Suppressor macrophage (primary cell): ENCODE measurements around the gene GRAMD2A.

Source experiments
- DNase-seq, 4 experiments: peaks; one replicate each; pipeline ENCODE4 v3.0.0-alpha.2; 2020 to 2022

GRAMD2A gene

DNA sequence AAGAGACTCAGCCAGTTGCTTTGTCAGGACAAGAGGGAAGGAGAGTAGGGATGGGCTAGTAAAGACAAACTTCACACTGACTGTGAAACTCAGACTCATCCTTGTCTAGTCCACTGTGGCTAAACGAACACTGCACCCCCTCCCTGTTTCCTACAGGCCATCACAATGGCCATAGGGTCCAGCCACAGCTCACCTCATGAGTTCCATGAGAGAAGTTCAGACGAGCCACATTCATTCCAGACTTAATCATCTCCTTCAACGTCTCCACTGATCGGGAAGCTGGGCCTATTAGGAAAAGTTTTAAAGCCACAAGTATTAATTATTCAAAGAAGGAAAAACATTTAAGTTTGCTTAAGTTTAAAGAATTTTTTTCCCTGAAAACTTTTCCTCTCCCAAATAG, 19.6 kb upstream of the GRAMD2A start:
- no peak for DNase-seq

- DNase-seq: no peak
Measured at GRCh38 chr15:72216079-72216478, 18.5 kb upstream of the GRAMD2A start.

GRCh38 chr15:72207558-72208085, 10.0 kb upstream of the GRAMD2A start:
- DNase-seq: no peak

- no peak for DNase-seq
Measured at GRCh38 chr15:72206677-72207000, 9.1 kb upstream of the GRAMD2A start.

DNA sequence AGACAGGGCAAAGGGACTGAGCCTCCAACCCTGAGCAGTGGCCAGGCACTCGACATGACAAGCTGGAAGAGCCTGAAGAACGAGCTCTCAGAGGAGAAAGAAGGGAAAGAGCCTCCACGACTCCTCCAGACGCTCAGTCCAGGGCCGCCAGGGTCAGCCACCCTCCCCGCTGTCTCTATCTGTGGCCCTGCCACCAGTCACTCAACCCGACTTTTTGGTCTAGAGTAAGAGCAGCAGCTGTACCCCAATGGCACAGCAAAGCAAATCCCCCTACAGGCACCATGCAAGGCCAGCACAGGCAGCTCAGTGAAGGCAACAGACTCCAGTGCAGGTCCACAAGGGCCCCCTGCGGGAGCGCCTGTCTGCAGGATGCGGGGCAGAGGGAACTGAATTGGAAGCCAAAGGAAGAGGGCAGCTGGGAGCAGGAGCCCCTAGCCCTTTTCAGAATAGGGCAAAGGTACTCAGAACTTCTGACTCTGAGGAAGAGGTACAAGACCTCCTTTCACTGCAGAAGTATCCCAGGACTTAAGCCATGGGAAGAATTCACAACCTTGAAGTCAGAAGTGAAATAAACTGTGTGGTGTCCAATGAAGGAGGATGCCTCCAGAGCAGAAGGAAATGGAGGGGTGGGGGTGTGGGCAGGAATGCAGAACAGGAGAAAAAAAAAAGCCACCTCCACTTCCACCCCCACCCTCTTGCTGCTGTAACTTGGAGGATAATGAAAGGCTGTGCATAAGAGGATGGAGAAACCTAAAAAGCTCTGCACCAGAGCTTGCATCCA, 8.5 kb upstream of the GRAMD2A start:
- DNase-seq: peak in 1 of 4 experiments; percentile 45

- DNase-seq: no peak
Measured at GRCh38 chr15:72205273-72205672, 7.7 kb upstream of the GRAMD2A start.

DNA sequence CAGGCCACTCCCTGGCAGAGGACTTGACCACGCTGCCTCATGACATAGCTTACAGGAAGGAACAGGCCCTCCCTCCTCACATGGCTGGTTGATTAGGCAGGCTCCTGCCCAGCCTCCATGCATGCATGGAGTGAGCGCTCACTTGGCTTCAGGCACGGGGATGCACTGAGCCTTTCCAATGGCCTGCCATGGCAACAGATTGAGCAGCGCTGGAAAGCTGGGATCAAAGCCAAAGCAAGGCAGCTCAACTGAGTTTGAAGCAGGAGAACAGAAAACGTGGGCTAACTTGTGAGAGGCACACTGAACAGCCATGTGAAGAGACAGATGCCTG, 5.9 kb upstream of the GRAMD2A start:
- DNase-seq: peak in 2 of 4 experiments; percentile 10 to 42

DNA sequence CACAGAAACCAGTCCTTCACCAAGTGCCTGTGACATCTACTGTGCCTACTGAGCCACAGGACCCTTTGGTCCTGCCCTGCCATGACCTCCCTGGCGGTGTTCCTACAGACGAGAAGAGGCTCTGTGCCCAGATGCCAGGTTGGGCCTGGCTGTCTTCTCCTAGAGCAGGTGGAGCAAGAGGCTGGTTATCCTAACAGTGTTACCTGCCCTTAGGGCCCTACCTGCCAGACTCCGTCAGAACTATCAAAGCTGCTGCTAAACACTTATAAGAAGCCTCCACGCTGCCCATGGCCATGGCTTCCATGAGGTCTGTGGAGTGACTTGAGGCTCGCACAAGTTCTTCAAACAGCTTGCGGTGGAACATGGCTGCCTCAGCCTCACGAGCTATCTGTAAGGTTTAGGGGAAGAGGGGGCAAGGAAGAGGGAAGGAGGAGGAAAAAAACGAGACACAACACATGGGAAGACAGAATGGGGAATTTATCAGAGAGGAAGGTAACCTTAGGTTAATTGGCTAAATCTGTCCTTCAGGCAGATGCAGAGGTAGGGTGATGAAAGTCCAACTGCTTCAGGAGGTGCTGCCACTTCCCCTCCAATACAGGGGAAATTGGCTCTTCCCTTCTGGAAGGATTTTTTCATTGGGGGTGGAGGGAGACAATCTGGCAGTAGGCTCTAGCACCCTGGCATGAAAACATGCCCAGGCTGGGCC, 5.4 kb upstream of the GRAMD2A start:
- DNase-seq: no peak

GRCh38 chr15:72202302-72202701, 4.7 kb upstream of the GRAMD2A start:
- DNase-seq: no peak

DNA sequence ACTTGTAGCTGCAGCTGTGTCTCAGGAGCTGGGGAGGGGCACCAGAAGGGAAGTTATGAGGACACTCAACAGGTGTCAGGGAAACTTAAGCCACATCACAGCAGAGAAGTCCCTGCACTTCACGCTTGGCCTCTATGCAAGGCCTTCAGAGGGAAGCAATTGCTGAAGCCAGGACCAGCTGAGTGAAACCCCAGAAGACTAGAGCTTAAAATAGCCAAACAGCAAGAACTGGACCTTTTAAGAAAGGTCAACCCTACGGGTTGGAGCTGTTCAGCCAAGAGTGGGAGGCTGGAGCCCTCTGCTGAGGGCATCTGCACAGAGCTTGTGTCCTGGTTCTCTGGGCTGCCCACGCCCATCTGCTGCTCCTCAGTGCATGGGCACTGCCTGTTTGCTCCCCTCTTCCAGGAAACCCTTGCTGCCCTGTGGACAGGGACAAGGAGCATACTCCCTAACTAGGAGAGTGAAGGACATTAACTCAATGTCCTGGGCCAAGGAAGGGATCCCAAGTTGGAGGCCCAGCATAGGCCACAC, 3.9 kb upstream of the GRAMD2A start:
- peak; percentile 35 to 63 (median 57) for DNase-seq

GRCh38 chr15:72200395-72201237, 3.0 kb upstream of the GRAMD2A start:
- peak; percentile 49 to 74 (median 69) for DNase-seq

DNA sequence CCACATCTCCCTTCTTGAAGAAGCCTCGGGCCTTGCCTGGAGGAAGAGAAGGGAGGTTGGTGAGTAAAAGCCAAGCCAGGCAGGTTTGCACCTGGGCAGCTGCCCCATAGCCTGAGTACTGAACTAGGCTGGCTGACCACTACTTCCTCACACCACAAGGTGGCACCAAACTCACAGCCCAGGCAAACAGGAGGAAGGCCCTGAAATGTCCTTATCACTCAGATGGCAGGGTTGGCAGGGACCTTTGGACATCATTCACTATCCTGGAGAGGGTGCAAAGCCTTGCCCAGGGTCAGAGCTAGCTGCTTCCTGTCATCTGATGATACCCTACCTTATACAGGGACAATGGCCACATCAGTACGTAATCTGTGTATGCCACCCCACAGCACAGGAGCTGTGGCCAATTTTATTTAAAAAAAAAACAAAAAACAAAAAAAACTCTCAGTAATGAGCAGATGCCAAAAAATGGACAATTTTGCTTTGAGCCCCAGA, 2.2 kb upstream of the GRAMD2A start:
- DNase-seq: peak; percentile 77 to 84 (median 79)

DNA sequence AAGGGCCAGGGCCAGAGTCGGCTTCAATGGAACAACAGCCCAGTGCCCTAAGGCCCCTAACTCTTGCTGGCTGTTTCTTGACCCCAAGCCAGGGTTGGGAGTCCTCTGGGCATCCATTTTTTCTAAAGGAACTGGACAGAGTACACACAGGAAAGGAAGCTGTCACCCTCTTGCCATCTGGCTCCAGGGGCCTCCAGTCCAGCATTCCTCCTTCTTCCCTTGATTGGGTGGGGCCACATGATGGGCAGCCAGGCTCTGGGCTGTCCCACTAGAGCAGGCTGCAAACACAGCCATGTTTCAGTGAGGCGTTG, 1.6 kb upstream of the GRAMD2A start:
- DNase-seq: no peak

DNA sequence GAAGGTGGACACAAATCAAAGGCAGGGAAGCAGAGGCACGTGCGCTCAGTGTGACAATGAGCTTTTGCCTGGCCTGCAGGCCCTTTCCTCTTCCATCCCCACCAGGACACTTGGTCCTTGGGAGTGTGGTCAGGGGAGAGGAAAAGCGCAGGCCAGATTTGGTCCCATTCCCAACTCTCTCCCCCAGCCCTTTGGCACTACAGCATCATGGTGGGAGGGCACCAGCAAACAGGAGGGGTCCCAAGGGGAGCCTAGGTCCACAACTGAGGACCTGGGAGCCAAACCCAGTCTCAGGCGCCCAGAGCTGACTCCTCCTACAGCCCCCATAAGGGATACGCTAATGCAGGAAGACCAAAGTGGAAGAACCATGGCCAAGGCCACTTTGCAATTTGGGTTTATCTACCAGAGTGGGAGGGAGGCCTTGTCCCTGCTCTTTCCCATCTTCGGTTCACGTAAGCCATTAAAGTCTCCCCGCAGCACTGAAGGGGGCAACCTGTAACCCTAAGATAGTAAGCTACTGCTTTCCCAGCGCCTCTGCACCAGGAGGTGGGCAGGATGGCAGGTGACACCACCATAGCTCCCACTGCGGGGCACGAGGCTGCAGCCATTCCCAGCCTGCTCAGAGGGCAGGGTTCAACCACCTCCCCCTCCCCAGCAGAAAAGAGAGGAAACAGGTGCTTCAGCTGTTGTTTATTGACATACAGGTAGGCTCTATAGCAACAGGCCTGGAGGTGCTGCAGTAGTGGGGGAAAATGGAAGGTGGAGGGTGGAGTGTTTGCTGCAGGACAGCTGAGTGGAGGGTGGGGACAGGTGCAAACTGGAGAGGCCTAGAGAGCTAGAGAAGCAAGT, 993 bp upstream of the GRAMD2A start:
- DNase-seq: no peak

GRCh38 chr15:72197041-72197459, 537 bp downstream of the GRAMD2A start:
- DNase-seq: no peak

DNA sequence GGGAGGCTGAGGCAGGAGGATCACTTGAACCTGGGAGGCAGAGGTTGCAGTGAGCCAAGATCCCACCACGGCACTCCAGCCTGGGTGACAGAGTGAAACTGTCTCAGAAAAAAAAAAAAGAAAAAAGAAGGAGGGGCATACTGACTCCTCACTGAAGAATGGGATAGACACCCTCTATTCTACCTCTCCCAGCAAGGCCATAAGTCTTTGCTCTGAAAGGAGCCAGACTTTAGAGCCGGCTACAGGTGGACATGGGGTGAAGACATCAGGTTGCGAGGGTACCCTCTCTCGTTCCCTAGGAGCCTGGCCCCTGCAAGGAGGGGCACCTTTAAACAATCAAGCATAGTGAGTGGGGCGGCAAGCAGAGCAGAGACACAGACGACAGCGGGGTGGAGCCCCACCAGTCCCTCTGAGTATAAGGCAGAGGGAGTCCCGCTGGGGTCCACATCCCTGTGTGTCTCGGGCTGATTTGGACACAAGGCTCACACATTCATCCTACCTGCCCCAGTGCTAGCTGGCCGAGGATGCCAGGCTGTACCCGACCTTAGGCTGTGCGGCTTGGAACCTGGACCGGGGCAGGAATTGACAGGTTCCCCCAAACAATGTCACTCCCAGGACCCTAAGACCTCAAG, 1.1 kb downstream of the GRAMD2A start:
- DNase-seq: no peak

DNA sequence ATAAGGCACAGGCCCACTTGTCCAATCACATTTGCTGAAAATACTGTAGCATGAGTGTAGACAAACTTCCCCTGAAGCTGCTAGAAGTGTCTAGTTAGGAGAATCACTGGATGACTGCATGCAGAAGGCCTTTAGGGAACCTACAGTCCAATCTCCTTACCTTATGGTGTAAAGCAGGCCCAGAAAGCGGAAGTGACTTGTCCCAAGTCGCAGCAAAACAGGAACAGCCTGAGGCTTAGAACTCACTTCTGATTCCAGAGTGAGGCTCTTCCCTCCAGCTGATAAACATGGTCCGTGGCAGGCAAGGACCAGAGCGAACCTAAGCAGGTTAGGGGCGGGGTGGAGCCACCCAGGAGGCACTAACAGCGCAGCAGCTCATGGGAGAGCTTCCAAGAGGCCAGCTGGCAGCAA, 2.5 kb downstream of the GRAMD2A start:
- DNase-seq: peak; percentile 89 to 97 (median 93)

DNA sequence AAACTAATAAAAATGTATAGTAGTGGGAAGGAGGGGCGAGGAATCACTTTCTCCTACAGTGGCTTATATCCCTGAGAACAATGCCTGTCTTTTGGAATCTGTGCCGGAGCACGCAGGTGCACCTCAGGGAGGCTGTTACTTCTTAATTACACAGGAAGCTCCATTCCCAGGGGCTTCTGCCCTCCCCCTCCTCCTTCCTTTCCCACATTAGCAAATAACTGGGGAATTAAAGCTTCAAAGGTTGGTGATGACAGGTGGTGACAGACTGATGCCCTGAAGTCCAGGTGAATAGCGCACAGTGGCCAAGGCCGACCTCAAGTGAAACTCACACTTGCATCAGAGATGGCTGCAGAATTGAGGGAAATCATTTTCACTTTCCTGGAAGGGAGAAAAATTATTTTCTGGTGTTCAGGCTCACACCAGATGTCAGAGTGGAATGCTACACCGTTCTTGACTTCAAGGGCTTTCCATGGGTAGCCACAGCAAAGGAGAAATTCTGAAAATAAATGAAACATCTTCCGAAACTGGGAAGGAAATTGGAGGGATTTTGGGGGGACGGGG, 3.7 kb downstream of the GRAMD2A start:
- no peak for DNase-seq

DNA sequence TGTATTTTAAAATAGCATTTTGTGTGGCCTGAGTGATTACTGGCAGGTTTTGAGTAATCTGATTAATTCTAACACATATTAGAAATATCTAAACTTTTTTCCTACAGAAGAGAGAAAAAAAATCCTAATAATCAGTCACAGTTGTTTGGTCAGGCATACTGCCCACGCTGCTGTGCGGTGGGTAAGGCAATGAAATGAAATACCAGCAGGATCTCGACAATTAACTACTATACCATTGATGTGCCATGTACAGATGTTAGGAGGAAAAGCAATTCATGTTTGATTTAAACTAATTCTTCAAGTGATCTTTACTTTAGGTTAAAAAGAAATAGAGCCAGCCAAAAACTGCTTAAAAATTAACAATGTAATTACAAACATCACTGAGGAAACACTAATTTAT, 5.2 kb downstream of the GRAMD2A start:
- no peak for DNase-seq

DNA sequence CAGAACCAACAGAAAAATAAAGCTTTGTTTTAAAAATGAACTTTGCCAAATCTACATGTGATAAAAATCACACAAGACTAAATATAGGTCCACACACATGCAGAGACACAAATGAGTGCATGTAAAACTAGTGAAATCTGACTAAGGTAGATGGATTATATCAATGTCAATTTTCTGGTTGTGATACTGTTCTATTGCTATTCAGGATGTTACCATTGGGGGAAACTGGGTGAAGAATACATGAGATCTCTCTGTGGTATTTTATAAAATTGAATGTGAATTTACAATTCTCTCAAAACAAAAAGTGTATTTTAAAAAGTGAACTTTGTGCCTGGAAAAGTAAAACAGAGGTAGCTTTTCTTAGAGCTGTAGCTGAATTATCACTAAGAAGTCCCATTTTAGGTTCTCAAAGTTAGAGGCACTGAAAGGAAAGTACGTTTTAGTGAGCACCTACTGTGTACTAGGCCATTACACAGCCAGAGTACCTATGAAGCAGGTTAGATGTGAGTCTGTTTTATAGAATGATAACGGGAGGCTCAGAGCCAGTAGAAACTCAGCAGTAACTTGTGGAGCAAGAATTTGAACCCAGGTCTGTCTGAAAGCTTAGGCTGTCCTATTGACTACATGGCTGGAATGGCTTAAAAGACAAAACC, 8.2 kb downstream of the GRAMD2A start:
- no peak for DNase-seq
